Body of pancreas (tissue), 4 donors: ENCODE results near the gene PPP6R3.

ENCODE experiments used
- CTCF ChIP-seq, 7 experiments: fragments of 450-650 bp in 4 of 7; fragments of 200-600 bp in 3 of 7; sonication (generic) in 3 of 7; IDR thresholded peaks; one replicate each; pipeline ENCODE4 v1.5.1; 2016 to 2019; ENCODE audit warnings: antibody characterized with exemption in 7 of 7
- POLR2A ChIP-seq, 3 donors: fragments of 450-650 bp; IDR thresholded peaks; one replicate each; pipeline ENCODE4 v1.6.1; 2016; ENCODE audit warnings: antibody characterized with exemption in 3 of 3, mild to moderate bottlenecking in 2 of 3

- no peak for TF ChIP-seq CTCF (IDR thresholded peaks at IDR 0.05)
- TF ChIP-seq POLR2A (IDR thresholded peaks at IDR 0.05) = no peak
These were observed 57.6 kb downstream of the PPP6R3 start for GRCh38 chr11:68518191-68518590.
